GM21390 (cell line): Measurements from ENCODE around the gene SMIM22.

ENCODE experiments used
- ATAC-seq: cut with Tn5 transposase; IDR thresholded peaks from one replicate; pipeline ENCODE4 v1.9.1; 2021; ENCODE audit not compliant: unreplicated experiment

SMIM22 gene

GRCh38 chr16:4814542-4815173, 19.5 kb downstream of the SMIM22 start:
- no peak for ATAC-seq

GRCh38 chr16:4820652-4821051, 25.5 kb downstream of the SMIM22 start:
- ATAC-seq, result no peak

- ATAC-seq, result no peak
Observed at GRCh38 chr16:4825196-4825595, 30.0 kb downstream of the SMIM22 start.

GRCh38 chr16:4826526-4826925, 31.4 kb downstream of the SMIM22 start:
- ATAC-seq, result no peak

- no peak for ATAC-seq
Observed at GRCh38 chr16:4826980-4827379, 31.8 kb downstream of the SMIM22 start.

GRCh38 chr16:4828567-4829321, 33.6 kb downstream of the SMIM22 start:
- ATAC-seq, result no peak

GRCh38 chr16:4830408-4830807, 35.2 kb downstream of the SMIM22 start:
- no peak for ATAC-seq

- ATAC-seq, result no peak
Observed at GRCh38 chr16:4831616-4832015, 36.4 kb downstream of the SMIM22 start.

- no peak for ATAC-seq
Observed at GRCh38 chr16:4832698-4833343, 37.7 kb downstream of the SMIM22 start.

- no peak for ATAC-seq
Observed at GRCh38 chr16:4833584-4833983, 38.4 kb downstream of the SMIM22 start.

GRCh38 chr16:4836727-4837126, 41.6 kb downstream of the SMIM22 start:
- no peak for ATAC-seq

GRCh38 chr16:4837733-4838501, 42.7 kb downstream of the SMIM22 start:
- no peak for ATAC-seq

GRCh38 chr16:4839942-4840341, 44.8 kb downstream of the SMIM22 start:
- ATAC-seq, result no peak

GRCh38 chr16:4840984-4841383, 45.8 kb downstream of the SMIM22 start:
- no peak for ATAC-seq
